K562 (cell line): Measurements from ENCODE around the gene HOXA4. TPM values are rescaled to one million over a fixed set of nuclear protein-coding genes. Genes with fewer than 3 reads are reported as not detected.

Experiments used
- ATAC-seq: fragments of 200-7000 bp; cut with Tn5 transposase; 3 replicates; pipeline ENCODE4 v1.9.1; 2020; ENCODE audit warnings: moderate library complexity
- BruUV-seq: library from RNA; stranded (reverse); fragments of 400-500 nt; replicated peaks from 2 replicates; lab custom pipeline; 2021; lab: Mats Ljungman, UMichigan
- CTCF ChIA-PET: fragments of 300-600 bp; formaldehyde crosslinking; extraction: SDS; loops from one replicate; lab custom pipeline; 2021; ENCODE audit warnings: low intra/inter-chr PET ratio; lab: Yijun Ruan, JAX
- POLR2A ChIA-PET: fragments of 300-600, 350-650 bp; sonication (Branson Sonifier 250); formaldehyde crosslinking; extraction: SDS; loops from one replicate; lab custom pipeline; 2021; ENCODE audit warnings: antibody characterized with exemption, inconsistent platforms; lab: Yijun Ruan, JAX
- DNase-seq, 4 experiments: peaks; one replicate each; pipeline versions ENCODE4 v3.0.0 to v3.0.0-alpha.2; 2011 to 2018; ENCODE audit warnings: low spot score in 3 of 4, mixed read lengths in 3 of 4; ENCODE audit errors: extremely low read depth in 1 of 4
- FAIRE-seq: peaks from 2 replicates; lab custom pipeline; 2011; peaks lifted over from hg19 to GRCh38; lab: Jason Lieb, UNC
- H2AFZ ChIP-seq: 2 replicates; pipeline ENCODE4 v1.6.0; 2011; ENCODE audit warnings: low read depth, low read length, control low read depth, inconsistent platforms
- H3K27ac ChIP-seq: fragments of 200-600 bp; 3 replicates; pipeline ENCODE4 v1.8.0; 2011; ENCODE audit warnings: low read depth, mild to moderate bottlenecking, control low read depth, inconsistent platforms, low read length, moderate library complexity, mixed read lengths; ENCODE audit errors: extremely low read depth
- H3K27me3 ChIP-seq, 2 experiments: fragments of 300-600 bp in 1 of 2; 2 replicates in 1 of 2; 3 replicates in 1 of 2; pipeline versions ENCODE4 v1.6.0 to v1.8.0; 2011; ENCODE audit warnings: inconsistent platforms in 2 of 2, low read length in 2 of 2, mild to moderate bottlenecking in 1 of 2, mixed read lengths in 1 of 2, moderate library complexity in 1 of 2; ENCODE audit not compliant: control insufficient read depth in 2 of 2, insufficient read depth in 2 of 2
- H3K36me3 ChIP-seq: fragments of 300-600 bp; 3 replicates; pipeline ENCODE4 v1.8.0; 2011; ENCODE audit warnings: mild to moderate bottlenecking, low read length, inconsistent platforms; ENCODE audit not compliant: control insufficient read depth, insufficient read depth
- H3K4me1 ChIP-seq, 2 experiments: fragments of 200-600 bp in 1 of 2; replicated peaks in 1 of 2; 2 replicates in 1 of 2; 3 replicates in 1 of 2; pipeline versions ENCODE4 v1.5.1 to v1.8.0; 2011; ENCODE audit warnings: inconsistent platforms in 2 of 2, low read length in 2 of 2, mild to moderate bottlenecking in 1 of 2, mixed read lengths in 1 of 2, moderate library complexity in 1 of 2; ENCODE audit not compliant: control insufficient read depth in 2 of 2, insufficient read depth in 2 of 2
- H3K4me2 ChIP-seq: 2 replicates; pipeline ENCODE4 v1.6.1; 2011; ENCODE audit warnings: low read length, control low read depth, inconsistent platforms, mixed read lengths; ENCODE audit not compliant: insufficient read depth
- H3K4me3 ChIP-seq: fragments of 200-600 bp; sonication (generic), shearing (Covaris generic); 2 replicates; pipeline ENCODE4 v1.5.1; 2016; ENCODE audit warnings: control low read depth, inconsistent platforms
- H3K79me2 ChIP-seq: fragments of 200-600 bp; 3 replicates; pipeline ENCODE4 v1.8.0; 2011; ENCODE audit warnings: low read length, inconsistent platforms; ENCODE audit not compliant: control insufficient read depth, insufficient read depth
- H3K9ac ChIP-seq, 2 experiments: 2 replicates each; pipeline versions ENCODE4 v1.6.0 to v1.6.1; 2011; ENCODE audit warnings: low read depth in 2 of 2, low read length in 2 of 2, control low read depth in 1 of 2, inconsistent platforms in 1 of 2, mild to moderate bottlenecking in 1 of 2, mixed read lengths in 1 of 2; ENCODE audit not compliant: insufficient read depth in 1 of 2
- H3K9me1 ChIP-seq: one replicate; pipeline ENCODE4 v1.6.0; 2011; ENCODE audit warnings: inconsistent platforms, mild to moderate bottlenecking, low read length, moderate library complexity; ENCODE audit not compliant: control insufficient read depth, insufficient read depth
- H3K9me3 ChIP-seq: replicated peaks from 2 replicates; pipeline ENCODE4 v1.5.1; 2011; ENCODE audit warnings: low read depth, low read length, inconsistent platforms; ENCODE audit not compliant: control insufficient read depth, insufficient read depth
- H4K20me1 ChIP-seq: replicated peaks from 2 replicates; pipeline ENCODE4 v1.6.1; 2011; ENCODE audit warnings: low read length, inconsistent platforms, mixed read lengths; ENCODE audit not compliant: control insufficient read depth, insufficient read depth
- ARNT ChIP-seq, 2 experiments: fragments of 450-650 bp; IDR thresholded peaks; 2 replicates each; pipeline ENCODE4 v1.6.1; 2016; ENCODE audit warnings: mild to moderate bottlenecking in 1 of 2
- CBX1 ChIP-seq: sonication (generic); IDR thresholded peaks from 2 replicates; pipeline ENCODE4 v1.6.1; 2016; ENCODE audit warnings: antibody characterized with exemption, low read depth, mild to moderate bottlenecking
- CHD4 ChIP-seq: fragments of 200-600 bp; sonication (generic); IDR thresholded peaks from 3 replicates; pipeline ENCODE4 v1.6.1; 2012; ENCODE audit warnings: low read depth, mild to moderate bottlenecking, mixed read lengths, low read length, inconsistent platforms; ENCODE audit not compliant: insufficient read depth, insufficient replicate concordance, poor library complexity, severe bottlenecking
- GTF2F1 ChIP-seq: IDR thresholded peaks from 2 replicates; pipeline ENCODE4 v1.6.1; 2011; ENCODE audit warnings: low read depth, low read length, improper control_type of control experiment
- NR4A1 ChIP-seq, 2 experiments: fragments of 250-450 bp in 1 of 2; fragments of 450-650 bp in 1 of 2; sonication (Bioruptor Pico) in 1 of 2; IDR thresholded peaks; 2 replicates each; pipeline versions ENCODE4 v1.4.0 to v1.6.1; 2016 to 2020; ENCODE audit warnings: mild to moderate bottlenecking in 2 of 2, missing compliant biosample characterization in 1 of 2, missing genetic modification characterization in 1 of 2, moderate library complexity in 1 of 2
- SLC30A9 ChIP-seq: fragments of 250-450 bp; sonication (Bioruptor Pico); IDR thresholded peaks from 2 replicates; pipeline ENCODE4 v1.8.0; 2022; ENCODE audit warnings: mild to moderate bottlenecking, moderate library complexity
- TCF3 ChIP-seq: sonication (generic); formaldehyde crosslinking; IDR thresholded peaks from 2 replicates; pipeline ENCODE4 v1.4.0; 2020; ENCODE audit warnings: mild to moderate bottlenecking, missing genetic modification reagents
- TFAM ChIP-seq: fragments of 250-450 bp; sonication (Bioruptor Pico); conservative IDR thresholded peaks from 2 replicates; pipeline ENCODE4 v1.5.0; 2021; ENCODE audit warnings: mild to moderate bottlenecking, moderate library complexity
- ZNF143 ChIP-seq: sonication (generic); formaldehyde crosslinking; IDR thresholded peaks from 2 replicates; pipeline ENCODE4 v1.9.0; 2022; ENCODE audit warnings: mild to moderate bottlenecking, missing genetic modification reagents
- WGBS: fragments of 100-300 bp; shearing (Covaris generic); methylation state at CpG from one replicate; pipeline ENCODE4 v1.1.6; 2016; ENCODE audit warnings: low coverage, mixed read lengths; ENCODE audit not compliant: insufficient coverage; ENCODE audit errors: missing lambda C conversion rate; 5-methylcytosine and 5-hydroxymethylcytosine counted together
- in situ Hi-C: fragments of 300-500 bp; cut with MboI; formaldehyde crosslinking; loops from 4 replicates; pipeline ENCODE4 v1.15.0; 2018; ENCODE audit warnings: inconsistent platforms, mixed read lengths
- intact Hi-C: fragments of 100-400 bp; cut with micrococcal nuclease; formaldehyde crosslinking; loops from 2 replicates; pipeline ENCODE4 v1.14.2; 2022
- polyA plus RNA-seq, 8 experiments: library from polyadenylated mRNA; depleted of rRNA in 4 of 8; stranded (reverse) in 5 of 8; unstranded in 3 of 8; fragments of >200 nt; fragmentation: Nextera tagmentation in 2 of 8; fragmentation: Illumina TruSeq in 1 of 8; extraction: Ambion mirVana in 2 of 8; extraction: Trizol in 1 of 8; gene quantifications; 2 replicates each; pipeline versions ENCODE4 v1.2.1 to v1.2.3, GENCODE V29; 2011 to 2014; ENCODE audit warnings: inconsistent platforms in 1 of 8, missing spikeins in 1 of 8
- total RNA-seq, 7 experiments: library from RNA; depleted of rRNA in 6 of 7; stranded (reverse); fragments of >200 nt in 6 of 7; fragmentation: Illumina TruSeq in 2 of 7; extraction: Trizol in 2 of 7; gene quantifications; 2 replicates each; pipeline versions ENCODE4 v1.2.1 to v1.2.3, GENCODE V29; 2011 to 2021; ENCODE audit warnings: low replicate concordance in 1 of 7
- TF ChIP-seq, protein P1 (sequence below), 2 experiments: fragments of 450-650 bp; formaldehyde crosslinking in 1 of 2; IDR thresholded peaks; 2 replicates each; pipeline versions ENCODE4 v1.4.0 to v1.6.1; 2014 to 2020; ENCODE audit warnings: mild to moderate bottlenecking in 2 of 2, borderline replicate concordance in 1 of 2, low read depth in 1 of 2
- TF ChIP-seq, protein P2 (sequence below): fragments of 450-650 bp; IDR thresholded peaks from 2 replicates; pipeline ENCODE4 v1.6.1; 2016; ENCODE audit warnings: borderline replicate concordance

HOXA4 gene
- total and polyA plus RNA-seq, 9 of the 15 experiments (the other 6 are each of a cell fraction or from before 2014, with no cell fraction given): not detected

DNA sequence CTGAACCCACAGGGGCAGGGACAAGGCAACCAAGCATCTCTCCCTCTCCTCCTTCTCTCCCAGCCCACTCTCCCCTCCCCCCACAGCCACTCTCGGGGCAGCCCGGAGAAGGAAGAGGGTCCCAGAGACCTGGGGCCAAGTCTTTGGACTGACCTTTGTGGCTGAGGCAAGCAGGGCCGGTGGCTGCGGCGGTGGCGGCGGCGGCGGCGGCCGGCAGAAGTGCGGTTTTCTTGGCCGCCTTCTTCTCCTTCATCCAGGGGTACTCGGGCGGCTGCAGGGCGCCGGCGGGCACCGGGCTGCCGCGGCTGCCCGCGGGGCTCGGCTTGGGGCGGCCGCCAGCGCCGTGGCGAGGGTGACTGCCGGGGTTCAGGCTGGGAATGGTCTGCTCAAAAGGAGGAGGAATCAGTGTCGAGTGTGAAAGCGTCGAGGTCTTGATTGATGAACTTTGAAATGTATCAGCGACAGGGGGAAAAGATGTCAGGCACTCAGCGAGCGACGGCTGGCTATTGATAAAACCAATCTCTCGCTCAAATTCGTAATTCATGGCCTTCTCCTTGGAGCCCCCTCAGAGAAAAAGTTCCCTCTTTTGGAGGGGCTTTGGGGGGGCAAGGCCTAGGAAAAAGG, 28.5 kb downstream of the HOXA4 start:
- peaks cover 78% of the 10 kb centered on the region in 2 experiments for H3K27me3 ChIP-seq
- in situ Hi-C loops: no loop called here
- intact Hi-C loops: no loop called here
- H3K4me1 ChIP-seq: peaks cover 0 to 4% of the 10 kb centered on the region in 2 experiments; a peak in 2 of 5 replicates
- no peaks in the 10 kb centered on the region for H3K9me3 ChIP-seq
- H3K27ac ChIP-seq: no peak overlapping the region
- no peak overlapping the region for H3K9ac ChIP-seq
- BruUV-seq: no TSS peak
- no peak overlapping the region for H3K4me2 ChIP-seq
- ATAC-seq: no peak
- WGBS: 16% methylated on average over 13 of the region's 39 CpGs
- H4K20me1 ChIP-seq: no peaks in the 10 kb centered on the region
- no peaks in the 10 kb centered on the region for H3K79me2 ChIP-seq
- no peak for TF ChIP-seq ARNT (IDR thresholded peaks at IDR 0.05)
- TF ChIP-seq SLC30A9 (CRISPR knock-in tag): no peak
- no peak for TF ChIP-seq CBX1
- no peak for TF ChIP-seq TFAM (CRISPR knock-in tag)
- TF ChIP-seq, protein P1, sequence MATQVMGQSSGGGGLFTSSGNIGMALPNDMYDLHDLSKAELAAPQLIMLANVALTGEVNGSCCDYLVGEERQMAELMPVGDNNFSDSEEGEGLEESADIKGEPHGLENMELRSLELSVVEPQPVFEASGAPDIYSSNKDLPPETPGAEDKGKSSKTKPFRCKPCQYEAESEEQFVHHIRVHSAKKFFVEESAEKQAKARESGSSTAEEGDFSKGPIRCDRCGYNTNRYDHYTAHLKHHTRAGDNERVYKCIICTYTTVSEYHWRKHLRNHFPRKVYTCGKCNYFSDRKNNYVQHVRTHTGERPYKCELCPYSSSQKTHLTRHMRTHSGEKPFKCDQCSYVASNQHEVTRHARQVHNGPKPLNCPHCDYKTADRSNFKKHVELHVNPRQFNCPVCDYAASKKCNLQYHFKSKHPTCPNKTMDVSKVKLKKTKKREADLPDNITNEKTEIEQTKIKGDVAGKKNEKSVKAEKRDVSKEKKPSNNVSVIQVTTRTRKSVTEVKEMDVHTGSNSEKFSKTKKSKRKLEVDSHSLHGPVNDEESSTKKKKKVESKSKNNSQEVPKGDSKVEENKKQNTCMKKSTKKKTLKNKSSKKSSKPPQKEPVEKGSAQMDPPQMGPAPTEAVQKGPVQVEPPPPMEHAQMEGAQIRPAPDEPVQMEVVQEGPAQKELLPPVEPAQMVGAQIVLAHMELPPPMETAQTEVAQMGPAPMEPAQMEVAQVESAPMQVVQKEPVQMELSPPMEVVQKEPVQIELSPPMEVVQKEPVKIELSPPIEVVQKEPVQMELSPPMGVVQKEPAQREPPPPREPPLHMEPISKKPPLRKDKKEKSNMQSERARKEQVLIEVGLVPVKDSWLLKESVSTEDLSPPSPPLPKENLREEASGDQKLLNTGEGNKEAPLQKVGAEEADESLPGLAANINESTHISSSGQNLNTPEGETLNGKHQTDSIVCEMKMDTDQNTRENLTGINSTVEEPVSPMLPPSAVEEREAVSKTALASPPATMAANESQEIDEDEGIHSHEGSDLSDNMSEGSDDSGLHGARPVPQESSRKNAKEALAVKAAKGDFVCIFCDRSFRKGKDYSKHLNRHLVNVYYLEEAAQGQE (IDR thresholded peaks at IDR 0.05; ENCODE audit: borderline replicate concordance): no peak
- TF ChIP-seq, protein P1 (CRISPR knock-in tag; IDR thresholded peaks at IDR 0.05; ENCODE audit: low read depth): no peak
- TF ChIP-seq CHD4: no peak
- TF ChIP-seq, protein P2, sequence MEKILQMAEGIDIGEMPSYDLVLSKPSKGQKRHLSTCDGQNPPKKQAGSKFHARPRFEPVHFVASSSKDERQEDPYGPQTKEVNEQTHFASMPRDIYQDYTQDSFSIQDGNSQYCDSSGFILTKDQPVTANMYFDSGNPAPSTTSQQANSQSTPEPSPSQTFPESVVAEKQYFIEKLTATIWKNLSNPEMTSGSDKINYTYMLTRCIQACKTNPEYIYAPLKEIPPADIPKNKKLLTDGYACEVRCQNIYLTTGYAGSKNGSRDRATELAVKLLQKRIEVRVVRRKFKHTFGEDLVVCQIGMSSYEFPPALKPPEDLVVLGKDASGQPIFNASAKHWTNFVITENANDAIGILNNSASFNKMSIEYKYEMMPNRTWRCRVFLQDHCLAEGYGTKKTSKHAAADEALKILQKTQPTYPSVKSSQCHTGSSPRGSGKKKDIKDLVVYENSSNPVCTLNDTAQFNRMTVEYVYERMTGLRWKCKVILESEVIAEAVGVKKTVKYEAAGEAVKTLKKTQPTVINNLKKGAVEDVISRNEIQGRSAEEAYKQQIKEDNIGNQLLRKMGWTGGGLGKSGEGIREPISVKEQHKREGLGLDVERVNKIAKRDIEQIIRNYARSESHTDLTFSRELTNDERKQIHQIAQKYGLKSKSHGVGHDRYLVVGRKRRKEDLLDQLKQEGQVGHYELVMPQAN: no peak
- TF ChIP-seq NR4A1 (CRISPR knock-in tag; IDR thresholded peaks at IDR 0.05): no peak
- TF ChIP-seq NR4A1 (tag; IDR thresholded peaks at IDR 0.05): no peak
- TF ChIP-seq GTF2F1: no peak
- TF ChIP-seq ZNF143 (CRISPR knock-in tag): no peak
- no peak for TF ChIP-seq TCF3
- TF ChIP-seq, all 486 proteins: peak for 0
- ChIA-PET POLR2A (no interaction called here), CTCF (no interaction called here)
- no peaks in the 10 kb centered on the region for H3K36me3 ChIP-seq
- no peak overlapping the region for H2AFZ ChIP-seq
- FAIRE-seq (no peak), DNase-seq (no peak)
- H3K9me1 ChIP-seq: no peaks in the 10 kb centered on the region
- no peak overlapping the region for H3K4me3 ChIP-seq
